Neural progenitor cell (in vitro differentiated cells): ENCODE measurements around the gene LITAFD.

Source experiments
- CTCF ChIP-seq: fragments of 200-600 bp; sonication (generic); IDR thresholded peaks from 2 replicates; pipeline ENCODE4 v1.5.1; 2017; ENCODE audit warnings: antibody characterized with exemption, mild to moderate bottlenecking
- EZH2 ChIP-seq: fragments of 200-600 bp; sonication (generic); IDR thresholded peaks from 2 replicates; pipeline ENCODE4 v1.6.1; 2017; ENCODE audit warnings: antibody characterized with exemption, mild to moderate bottlenecking, moderate library complexity

GRCh38 chr16:8887952-8888560, 5.9 kb downstream of the LITAFD start:
- TF ChIP-seq CTCF (no peak), EZH2 (no peak)
